Ovary (tissue), 9 donors: ENCODE results near the gene RABL6. TPM values are rescaled to one million over a fixed set of nuclear protein-coding genes. Genes with fewer than 3 reads are reported as not detected.
A peak's percentile ranks its signal among the peaks of the same experiment; 100 is the strongest.
"Not testable (repeated sequence)": the region's sequence is repeated elsewhere in the genome, so short reads cannot be mapped to it uniquely, and the experiment has no call there.

Experiments
- DNase-seq, 5 donors: peaks; one replicate each; pipeline ENCODE4 v3.0.0-alpha.2; 2019 to 2020
- H3K27ac ChIP-seq, 2 donors: fragments of 200-600 bp; one replicate each; pipeline versions ENCODE4 v1.5.1 to v1.8.0; 2019 to 2022
- H3K27me3 ChIP-seq: fragments of 200-600 bp; one replicate; pipeline ENCODE4 v1.8.0; 2022
- H3K36me3 ChIP-seq: fragments of 200-600 bp; sonication (generic); one replicate; pipeline ENCODE4 v1.5.1; 2019
- H3K4me1 ChIP-seq: one replicate; pipeline ENCODE4 v1.8.1; 2013; ENCODE audit warnings: mild to moderate bottlenecking, moderate library complexity; ENCODE audit not compliant: insufficient read depth
- H3K4me3 ChIP-seq: fragments of 200-600 bp; sonication (generic); one replicate; pipeline ENCODE4 v1.5.1; 2017
- H3K9me3 ChIP-seq, 2 donors: fragments of 200-600 bp in 1 of 2; sonication (generic) in 1 of 2; one replicate each; pipeline versions ENCODE4 v1.5.1 to v1.8.1; 2013 to 2019; ENCODE audit warnings: mild to moderate bottlenecking in 1 of 2, moderate library complexity in 1 of 2
- EP300 ChIP-seq: sonication (generic); formaldehyde crosslinking; IDR thresholded peaks from one replicate; pipeline ENCODE4 v1.6.1; 2017; ENCODE audit warnings: antibody characterized with exemption
- POLR2A ChIP-seq: fragments of 450-650 bp; IDR thresholded peaks from one replicate; pipeline ENCODE4 v1.6.1; 2017; ENCODE audit warnings: antibody characterized with exemption, mild to moderate bottlenecking, moderate library complexity
- WGBS, 3 donors: extraction: QIAGEN DNeasy Blood & Tissue Kit in 1 of 3; methylation state at CpG; one replicate each; pipeline versions ENCODE4 v1.1.5 to v1.1.7; 2013 to 2017; 5-methylcytosine and 5-hydroxymethylcytosine counted together
- intact Hi-C, 4 donors: fragments of 100-400 bp; cut with DNase I; formaldehyde crosslinking; loops; one replicate each; pipeline versions ENCODE4 v1.11.0 to v1.15.1; 2022 to 2023
- polyA plus RNA-seq, 2 donors: library from polyadenylated mRNA; stranded (reverse); fragments of 200-250 nt in 1 of 2; fragments of 350-450 nt in 1 of 2; fragmentation: Illumina TruSeq in 1 of 2; extraction: RNeasy Lipid Tissue Mini Kit (QIAGEN cat#74804) in 1 of 2; gene quantifications; one replicate each; pipeline ENCODE4 v1.2.3, GENCODE V29; 2013 to 2014
- total RNA-seq, 7 donors: library from RNA; depleted of rRNA in 2 of 7; stranded (reverse); fragments of >200 nt in 2 of 7; fragmentation: NEBNext Ultra II Directional in 3 of 7; extraction: Animal tissue kit (Norgen Biotek cat#: 25700) in 3 of 7; gene quantifications; one replicate each; pipeline versions ENCODE4 v1.1.0 to v1.2.4, GENCODE V29; 2016 to 2023
- TF ChIP-seq, protein P1 (sequence below), 3 donors: fragments of 450-650 bp in 2 of 3; fragments of 200-600 bp in 1 of 3; IDR thresholded peaks; one replicate each; pipeline versions ENCODE4 v1.5.1 to v1.8.0; 2016 to 2022; ENCODE audit warnings: antibody characterized with exemption in 3 of 3, mild to moderate bottlenecking in 1 of 3
- donor health status: DM: no; HTN: no; CAD: no; lungs with moderate emphysema.
- donor health status: DM: no; HTN: no; CAD: no.
- donor health status: Bipolar disorder and iron deficiency.
- donor health status: DM: yes; HTN: yes; CAD: no.
- donor health status: DM: no; HTN: no; CAD: no.
- donor health status: DM: yes; HTN: yes; CAD: no.

The RABL6 gene
- total and polyA plus RNA-seq, 9 donors: 22.6 to 65.4 (median 49.4) TPM

- no peaks in the 10 kb centered on the region for H3K4me1 ChIP-seq
- TF ChIP-seq EP300 (no peak), POLR2A (no peak)
- TF ChIP-seq, protein P1, sequence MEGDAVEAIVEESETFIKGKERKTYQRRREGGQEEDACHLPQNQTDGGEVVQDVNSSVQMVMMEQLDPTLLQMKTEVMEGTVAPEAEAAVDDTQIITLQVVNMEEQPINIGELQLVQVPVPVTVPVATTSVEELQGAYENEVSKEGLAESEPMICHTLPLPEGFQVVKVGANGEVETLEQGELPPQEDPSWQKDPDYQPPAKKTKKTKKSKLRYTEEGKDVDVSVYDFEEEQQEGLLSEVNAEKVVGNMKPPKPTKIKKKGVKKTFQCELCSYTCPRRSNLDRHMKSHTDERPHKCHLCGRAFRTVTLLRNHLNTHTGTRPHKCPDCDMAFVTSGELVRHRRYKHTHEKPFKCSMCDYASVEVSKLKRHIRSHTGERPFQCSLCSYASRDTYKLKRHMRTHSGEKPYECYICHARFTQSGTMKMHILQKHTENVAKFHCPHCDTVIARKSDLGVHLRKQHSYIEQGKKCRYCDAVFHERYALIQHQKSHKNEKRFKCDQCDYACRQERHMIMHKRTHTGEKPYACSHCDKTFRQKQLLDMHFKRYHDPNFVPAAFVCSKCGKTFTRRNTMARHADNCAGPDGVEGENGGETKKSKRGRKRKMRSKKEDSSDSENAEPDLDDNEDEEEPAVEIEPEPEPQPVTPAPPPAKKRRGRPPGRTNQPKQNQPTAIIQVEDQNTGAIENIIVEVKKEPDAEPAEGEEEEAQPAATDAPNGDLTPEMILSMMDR (IDR thresholded peaks at IDR 0.05): no peak
- 91 to 93% (median 93%) methylated on average over 32 to 36 of the region's 36 CpGs for WGBS, 3 donors
- no peak overlapping the region for H3K4me3 ChIP-seq
- no peaks in the 10 kb centered on the region for H3K9me3 ChIP-seq
- DNase-seq: peak in 1 of 5 donors; percentile 25
- H3K27me3 ChIP-seq: no peaks in the 10 kb centered on the region
- H3K27ac ChIP-seq: no peak overlapping the region
- no peaks in the 10 kb centered on the region for H3K36me3 ChIP-seq
- intact Hi-C loops: no loop called here
These were observed 27.6 kb downstream of the RABL6 start for GRCh38 chr9:136835162-136835931.

DNA sequence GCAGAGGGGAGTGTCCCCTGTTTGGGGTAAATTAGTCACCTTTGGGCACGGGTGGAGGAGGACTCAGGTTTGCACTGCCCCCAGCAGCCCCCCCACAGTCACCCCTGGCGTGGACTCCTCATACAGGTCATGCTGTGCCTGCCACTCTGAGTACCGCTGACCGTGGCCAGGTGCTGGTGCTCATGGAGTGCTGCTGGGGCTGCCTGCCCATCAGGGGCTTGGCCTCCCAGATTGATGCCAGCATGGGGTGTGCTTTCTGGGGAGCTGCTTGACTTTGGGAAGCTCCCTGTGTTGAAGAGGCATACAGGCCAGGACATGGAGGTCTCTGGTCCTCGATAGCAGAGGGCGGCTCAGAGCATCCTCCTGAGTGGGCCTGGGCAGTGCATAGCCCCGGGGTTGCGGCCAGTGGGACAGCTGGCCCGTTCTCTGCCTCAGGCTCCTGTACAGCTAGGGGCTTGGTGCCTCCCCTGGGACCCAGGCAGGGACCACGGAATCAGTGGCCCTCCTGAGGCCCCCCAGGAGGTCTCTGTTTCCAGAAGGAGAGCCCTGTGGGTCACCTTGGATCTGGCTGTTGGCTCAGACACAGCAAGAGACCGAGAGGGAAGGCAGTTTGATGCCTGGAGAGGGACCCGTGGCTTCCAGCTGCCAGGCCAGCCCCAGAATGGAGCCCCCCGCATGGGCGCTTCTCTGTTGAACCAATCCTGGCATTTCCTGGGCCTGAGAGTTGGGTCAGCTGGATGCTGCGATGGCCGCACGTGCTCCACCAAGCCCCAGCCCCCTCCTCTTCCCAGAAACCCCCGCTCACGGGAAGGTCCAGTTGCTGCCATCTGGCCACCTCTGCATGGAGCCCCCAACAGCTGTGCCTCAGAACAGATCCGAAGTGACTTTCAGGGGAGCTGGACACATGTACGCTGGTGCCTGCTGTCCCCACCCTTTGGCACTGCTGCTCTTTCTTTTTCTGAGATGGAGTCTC is 28.5 kb downstream of the RABL6 start:
- Histone ChIP-seq H3K27me3 (no peaks in the 10 kb centered on the region), H3K36me3 (no peaks in the 10 kb centered on the region), H3K27ac (no peak overlapping the region), H3K9me3 (no peaks in the 10 kb centered on the region), H3K4me1 (no peaks in the 10 kb centered on the region), H3K4me3 (no peak overlapping the region)
- intact Hi-C loops: no loop called here
- 80 to 89% (median 87%) methylated on average over 21 of the region's 21 CpGs for WGBS, 3 donors
- TF ChIP-seq POLR2A (no peak), EP300 (no peak)
- TF ChIP-seq, protein P1 (IDR thresholded peaks at IDR 0.05): no peak
- no peak for DNase-seq

GRCh38 chr9:136837146-136837855 is 29.6 kb downstream of the RABL6 start:
- Histone ChIP-seq H3K27ac (no peak overlapping the region), H3K27me3 (no peaks in the 10 kb centered on the region), H3K4me1 (peaks cover 2% of the 10 kb centered on the region), H3K36me3 (no peaks in the 10 kb centered on the region), H3K4me3 (no peak overlapping the region), H3K9me3 (no peaks in the 10 kb centered on the region)
- WGBS, 3 donors: 86 to 89% (median 87%) methylated on average over 12 to 27 of the region's 27 CpGs
- intact Hi-C loops: no loop called here
- TF ChIP-seq EP300 (no peak), POLR2A (no peak)
- TF ChIP-seq, protein P1 (IDR thresholded peaks at IDR 0.05): no peak
- no peak for DNase-seq

DNA sequence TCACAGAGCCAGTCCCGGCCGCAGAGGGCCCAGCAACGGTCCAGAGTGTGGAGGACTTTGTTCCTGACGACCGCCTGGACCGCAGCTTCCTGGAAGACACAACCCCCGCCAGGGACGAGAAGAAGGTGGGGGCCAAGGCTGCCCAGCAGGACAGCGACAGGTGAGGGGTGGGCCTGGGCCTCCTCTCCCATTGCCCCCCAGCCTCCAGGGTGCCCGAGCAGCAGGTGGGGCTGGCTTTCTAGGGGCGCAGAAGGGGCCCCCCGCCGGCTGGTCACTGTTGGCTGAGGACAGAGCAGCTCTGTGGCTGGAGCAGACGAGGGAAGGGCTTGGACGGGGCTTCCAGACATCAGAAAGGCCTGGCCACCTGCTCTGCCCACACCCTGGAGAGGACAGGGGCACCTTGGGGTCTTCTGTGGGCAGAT is 30.1 kb downstream of the RABL6 start:
- H3K36me3 ChIP-seq, intact Hi-C loops: not testable (repeated sequence)
- 85 to 89% (median 88%) methylated on average over 14 to 15 of the region's 15 CpGs for WGBS, 3 donors

More for the DNA sequence above, 30.1 kb downstream of the RABL6 start:
- not testable (repeated sequence) for H3K4me1 ChIP-seq, H3K27me3 ChIP-seq, H3K4me3 ChIP-seq, H3K27ac ChIP-seq, DNase-seq, H3K9me3 ChIP-seq
